Esophagus squamous epithelium (tissue), 4 donors: ENCODE data around the gene HPSE2.

Experiments used
- POLR2A ChIP-seq, 4 donors: fragments of 450-650 bp; IDR thresholded peaks; one replicate each; pipeline ENCODE4 v1.6.1; 2017; ENCODE audit warnings: antibody characterized with exemption in 4 of 4, mild to moderate bottlenecking in 4 of 4, moderate library complexity in 3 of 4
- TF ChIP-seq, protein P1 (sequence below), 6 experiments: fragments of 450-650 bp in 4 of 6; fragments of 200-600 bp in 2 of 6; sonication (generic) in 2 of 6; IDR thresholded peaks; one replicate each; pipeline ENCODE4 v1.5.1; 2016 to 2019; ENCODE audit warnings: antibody characterized with exemption in 6 of 6, mild to moderate bottlenecking in 4 of 6, moderate library complexity in 4 of 6

- TF ChIP-seq, protein P1, sequence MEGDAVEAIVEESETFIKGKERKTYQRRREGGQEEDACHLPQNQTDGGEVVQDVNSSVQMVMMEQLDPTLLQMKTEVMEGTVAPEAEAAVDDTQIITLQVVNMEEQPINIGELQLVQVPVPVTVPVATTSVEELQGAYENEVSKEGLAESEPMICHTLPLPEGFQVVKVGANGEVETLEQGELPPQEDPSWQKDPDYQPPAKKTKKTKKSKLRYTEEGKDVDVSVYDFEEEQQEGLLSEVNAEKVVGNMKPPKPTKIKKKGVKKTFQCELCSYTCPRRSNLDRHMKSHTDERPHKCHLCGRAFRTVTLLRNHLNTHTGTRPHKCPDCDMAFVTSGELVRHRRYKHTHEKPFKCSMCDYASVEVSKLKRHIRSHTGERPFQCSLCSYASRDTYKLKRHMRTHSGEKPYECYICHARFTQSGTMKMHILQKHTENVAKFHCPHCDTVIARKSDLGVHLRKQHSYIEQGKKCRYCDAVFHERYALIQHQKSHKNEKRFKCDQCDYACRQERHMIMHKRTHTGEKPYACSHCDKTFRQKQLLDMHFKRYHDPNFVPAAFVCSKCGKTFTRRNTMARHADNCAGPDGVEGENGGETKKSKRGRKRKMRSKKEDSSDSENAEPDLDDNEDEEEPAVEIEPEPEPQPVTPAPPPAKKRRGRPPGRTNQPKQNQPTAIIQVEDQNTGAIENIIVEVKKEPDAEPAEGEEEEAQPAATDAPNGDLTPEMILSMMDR (IDR thresholded peaks at IDR 0.05), result no peak
- no peak for TF ChIP-seq POLR2A (IDR thresholded peaks at IDR 0.05)
Observed at GRCh38 chr10:98916526-98917125, 319.0 kb downstream of the HPSE2 start.
